Measurements from ENCODE around the gene MAPK8.

MAPK8 gene

DNA sequence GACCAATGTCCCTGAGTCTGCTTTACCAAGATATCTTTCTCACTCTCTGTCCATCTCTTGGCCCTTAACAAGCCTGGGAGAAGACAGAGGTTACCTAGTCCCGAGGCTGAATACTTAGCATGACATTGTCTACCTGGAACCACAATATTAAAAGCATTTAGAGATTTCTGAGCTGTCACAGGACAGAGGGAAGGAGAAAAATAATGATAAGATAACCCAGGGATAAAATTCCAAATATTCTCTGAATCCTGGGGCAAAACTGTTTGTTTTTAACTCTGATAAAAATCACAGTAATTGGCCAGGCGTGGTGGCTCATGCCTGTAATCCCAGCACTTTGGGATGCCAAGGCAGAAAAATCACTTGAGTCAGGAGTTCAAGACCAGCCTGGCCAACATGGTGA is 12.0 kb upstream of the MAPK8 start:
- no peak for DNase-seq

GRCh38 chr10:48296576-48297098 is 9.8 kb upstream of the MAPK8 start:
- no peak for DNase-seq

- DNase-seq, result no peak
Measured at GRCh38 chr10:48299066-48299465, 7.4 kb upstream of the MAPK8 start.

GRCh38 chr10:48299692-48300091 is 6.8 kb upstream of the MAPK8 start:
- DNase-seq, result no peak

DNA sequence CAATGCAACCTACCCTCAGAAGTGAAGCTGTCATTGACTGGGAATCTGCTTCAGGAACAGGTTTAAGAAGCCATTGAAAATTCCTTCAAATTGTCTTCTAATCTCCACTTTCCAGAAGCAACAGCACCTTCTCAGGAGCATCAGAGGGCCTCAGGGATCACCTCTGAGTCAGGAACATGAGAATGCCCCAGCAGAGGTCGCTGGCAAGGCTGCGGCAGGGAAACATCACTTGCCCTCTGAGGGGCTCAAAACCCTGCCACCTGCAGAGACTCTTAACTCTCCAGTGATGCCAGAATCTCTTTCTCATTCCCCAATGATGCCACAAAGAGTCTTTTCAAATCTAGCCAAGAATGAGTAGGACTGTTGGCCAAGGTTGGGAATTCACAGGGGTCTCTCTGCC is 5.9 kb upstream of the MAPK8 start:
- DNase-seq, result no peak

DNA sequence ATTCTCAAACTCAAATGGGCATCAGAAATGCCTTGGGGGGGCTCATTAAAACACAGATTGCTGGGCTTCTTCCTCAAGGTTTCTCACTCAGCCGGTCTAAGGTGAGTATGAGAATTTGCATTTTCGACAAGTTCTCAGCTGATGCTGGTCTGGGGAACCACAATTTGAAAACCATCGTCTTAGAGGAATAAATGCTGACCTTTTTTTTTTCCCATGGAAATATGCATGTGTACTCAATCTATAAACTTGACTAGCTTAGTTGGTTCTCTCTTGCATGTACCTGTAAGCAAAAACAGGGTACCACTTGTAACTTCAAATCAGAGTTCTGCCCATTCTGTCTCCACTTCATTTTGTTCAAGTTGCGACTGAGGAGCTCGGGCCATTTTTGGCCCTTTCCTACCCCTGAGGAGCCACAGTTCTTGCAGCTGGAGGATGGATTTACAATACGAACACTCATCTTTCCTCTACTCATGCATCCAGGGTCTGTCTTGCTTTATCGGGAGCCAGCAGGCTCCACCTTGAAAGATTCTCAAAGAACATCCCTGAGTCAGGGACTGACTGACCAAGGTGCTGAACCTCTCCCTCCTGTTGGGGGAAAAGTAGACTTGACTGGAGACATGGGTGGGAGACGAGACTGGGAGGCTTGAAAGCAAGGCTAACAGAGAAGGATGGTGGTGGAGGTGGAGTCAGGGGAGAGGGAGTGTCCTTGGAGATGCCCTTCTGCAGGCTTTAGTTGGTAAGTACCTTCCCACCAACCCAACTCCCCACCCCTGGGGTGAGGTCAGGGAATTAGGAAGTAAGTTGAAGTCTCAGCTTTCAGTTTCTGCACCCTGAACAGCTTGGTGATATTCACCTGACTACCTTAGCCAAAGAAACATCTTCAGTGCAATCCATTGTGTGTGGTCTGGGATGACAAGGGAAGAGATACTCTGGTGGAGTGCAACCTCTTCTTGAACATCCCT is 3.7 kb upstream of the MAPK8 start:
- no peak for DNase-seq

DNA sequence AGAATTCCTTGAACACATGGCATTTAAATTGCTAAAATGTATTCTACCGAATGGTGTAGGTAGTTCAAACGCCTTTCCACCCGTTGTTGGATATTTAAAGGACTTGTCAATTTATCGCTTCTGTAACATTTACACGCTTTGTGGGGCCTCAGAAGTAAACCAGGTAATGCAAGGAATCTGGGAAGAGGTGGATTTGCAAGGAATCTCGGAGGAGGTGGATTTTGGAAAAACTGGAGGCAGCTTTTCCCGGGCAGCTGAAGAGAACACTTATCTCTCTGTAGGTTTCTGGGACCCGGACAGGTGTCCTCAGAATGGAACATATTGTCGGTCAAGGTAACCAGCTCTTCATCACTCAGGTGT is 592 bp upstream of the MAPK8 start:
- DNase-seq, result no peak

DNA sequence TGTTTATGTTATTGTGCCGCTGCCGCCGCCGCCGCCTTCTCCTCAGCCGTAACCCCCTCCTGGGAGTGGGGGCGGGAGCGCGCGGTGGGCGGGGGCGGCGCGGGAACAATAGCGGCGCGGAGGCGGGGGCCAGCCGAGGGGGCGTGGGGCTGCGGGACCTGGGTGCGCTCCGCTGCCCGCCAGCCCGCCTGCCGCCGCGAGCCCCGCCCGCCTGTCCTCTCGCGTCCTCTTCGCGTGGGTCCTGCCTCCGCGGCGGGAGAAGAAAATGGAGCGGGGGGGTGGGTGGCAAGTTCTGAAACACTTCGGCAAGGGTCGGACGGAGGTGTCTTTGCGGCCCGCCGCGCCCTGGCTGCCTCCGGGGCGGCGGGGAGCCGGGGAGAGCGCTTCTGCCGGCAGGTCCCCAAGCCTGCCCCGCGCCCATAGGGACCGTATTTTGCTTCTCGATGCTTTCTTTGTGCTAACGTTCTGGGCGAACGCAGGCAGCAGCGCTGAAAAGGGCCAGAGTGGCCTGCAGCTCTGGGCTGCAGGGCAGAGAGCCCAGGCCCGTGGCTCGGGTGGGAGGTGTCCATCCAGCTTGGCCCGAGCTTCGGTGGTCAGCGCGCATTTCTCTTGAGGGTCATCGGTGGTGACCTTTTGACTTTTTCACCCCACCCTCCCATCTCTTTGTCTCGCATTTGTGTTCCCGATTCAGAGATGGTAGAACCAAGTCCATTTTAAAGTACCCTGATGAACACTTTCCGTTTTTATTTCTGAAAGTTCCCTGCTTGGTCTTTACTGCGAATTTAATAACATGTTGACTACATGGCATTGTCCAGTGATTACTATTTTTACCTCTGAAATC is 613 bp downstream of the MAPK8 start:
- DNase-seq, result peak; percentile 80

GRCh38 chr10:48307711-48308018 is 1.2 kb downstream of the MAPK8 start:
- DNase-seq, result no peak

- DNase-seq, result peak; percentile 27
Measured at GRCh38 chr10:48309711-48310226, 3.3 kb downstream of the MAPK8 start.

DNA sequence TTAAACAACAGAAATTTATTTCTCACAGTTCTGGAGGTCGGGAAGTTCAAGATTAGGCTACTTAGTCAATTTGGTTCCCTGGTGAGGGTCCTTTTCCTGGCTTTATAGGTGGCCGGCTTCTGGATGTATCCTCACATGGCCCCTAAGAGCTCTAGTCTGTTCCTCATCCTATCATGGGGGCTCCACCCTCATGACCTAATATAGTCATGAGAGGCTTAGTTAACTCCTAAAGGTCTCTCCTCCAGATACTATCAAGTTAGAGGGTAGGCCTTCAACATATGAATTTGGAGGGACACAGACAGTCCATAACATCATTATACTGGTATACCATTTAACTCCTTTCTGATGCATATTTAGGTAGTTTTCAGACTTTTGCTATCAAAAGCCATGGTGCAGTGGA is 7.6 kb downstream of the MAPK8 start:
- DNase-seq, result no peak

GRCh38 chr10:48316236-48316635 is 9.8 kb downstream of the MAPK8 start:
- no peak for DNase-seq

DNA sequence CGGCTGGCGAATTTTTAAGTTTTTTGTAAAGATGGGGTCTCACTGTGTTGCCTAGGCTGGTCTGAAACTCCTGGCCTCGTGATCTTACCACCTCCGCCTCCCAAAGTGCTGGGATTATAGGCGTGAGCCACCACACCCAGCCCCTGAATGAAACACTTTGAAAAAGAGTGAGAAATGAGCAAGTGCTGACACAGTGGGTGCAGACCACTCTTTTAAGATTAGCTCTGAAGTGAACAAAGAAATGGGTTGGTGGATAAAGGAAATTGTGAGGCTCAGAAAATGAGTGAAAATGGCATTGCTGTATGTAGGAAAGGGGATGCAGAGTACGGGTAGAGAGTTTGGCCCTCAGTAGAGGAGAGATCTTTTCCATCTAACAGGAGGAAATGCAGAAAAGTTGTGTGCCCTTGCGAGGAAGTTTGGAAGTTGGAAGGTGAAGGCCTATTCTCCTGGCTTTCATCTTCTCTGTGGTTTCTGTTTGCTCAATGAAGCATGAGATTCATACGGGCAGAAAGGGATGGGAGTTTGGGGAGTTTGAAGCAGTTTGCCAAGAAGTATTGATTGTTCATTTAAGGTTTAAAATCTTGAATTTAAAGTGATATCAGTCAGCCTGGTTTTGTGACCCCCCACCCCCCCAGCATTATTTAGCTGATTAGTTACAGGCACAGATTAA is 11.0 kb downstream of the MAPK8 start:
- DNase-seq, result no peak

- DNase-seq, result no peak
Measured at GRCh38 chr10:48322017-48322416, 15.5 kb downstream of the MAPK8 start.

DNA sequence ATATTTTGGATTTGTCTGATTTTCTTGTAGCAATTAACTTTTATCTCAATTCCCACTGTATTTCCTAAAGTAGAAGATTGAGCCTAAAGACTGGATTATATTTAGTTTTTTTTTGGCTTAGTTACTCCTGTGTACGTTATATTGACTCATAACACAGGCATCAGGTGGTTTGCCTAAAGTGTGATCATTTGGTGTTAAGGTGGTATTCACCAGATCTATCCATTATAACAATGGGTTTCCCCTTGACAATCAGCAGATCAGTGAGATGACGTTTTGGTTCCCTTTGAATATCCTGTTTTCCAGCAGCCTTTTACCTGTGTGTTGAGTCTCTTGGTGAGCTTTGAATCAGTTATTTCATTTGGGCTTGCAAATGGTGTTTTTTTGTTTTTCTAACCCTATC is 18.1 kb downstream of the MAPK8 start:
- DNase-seq, result no peak

- no peak for DNase-seq
Measured at GRCh38 chr10:48330269-48330668, 23.8 kb downstream of the MAPK8 start.

DNA sequence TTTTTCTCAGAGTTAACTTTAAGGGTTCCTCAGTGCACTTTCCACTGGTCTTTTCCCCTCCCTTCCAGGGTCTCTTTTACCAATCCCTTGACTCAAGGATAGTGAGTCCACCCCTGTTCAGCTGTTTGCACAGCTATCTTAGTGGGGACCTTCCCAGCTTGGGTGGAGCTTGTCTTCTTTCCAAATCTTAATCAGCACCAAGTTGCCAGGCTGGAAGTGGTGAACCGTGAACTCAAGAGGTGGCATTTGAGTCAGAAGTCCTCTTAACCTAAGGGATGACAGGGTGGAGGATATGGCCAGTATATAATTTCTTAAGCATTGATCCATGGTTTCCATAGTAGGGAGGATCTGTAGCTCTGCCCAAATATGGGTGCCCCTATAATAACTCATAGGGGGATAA is 25.0 kb downstream of the MAPK8 start:
- no peak for DNase-seq

DNA sequence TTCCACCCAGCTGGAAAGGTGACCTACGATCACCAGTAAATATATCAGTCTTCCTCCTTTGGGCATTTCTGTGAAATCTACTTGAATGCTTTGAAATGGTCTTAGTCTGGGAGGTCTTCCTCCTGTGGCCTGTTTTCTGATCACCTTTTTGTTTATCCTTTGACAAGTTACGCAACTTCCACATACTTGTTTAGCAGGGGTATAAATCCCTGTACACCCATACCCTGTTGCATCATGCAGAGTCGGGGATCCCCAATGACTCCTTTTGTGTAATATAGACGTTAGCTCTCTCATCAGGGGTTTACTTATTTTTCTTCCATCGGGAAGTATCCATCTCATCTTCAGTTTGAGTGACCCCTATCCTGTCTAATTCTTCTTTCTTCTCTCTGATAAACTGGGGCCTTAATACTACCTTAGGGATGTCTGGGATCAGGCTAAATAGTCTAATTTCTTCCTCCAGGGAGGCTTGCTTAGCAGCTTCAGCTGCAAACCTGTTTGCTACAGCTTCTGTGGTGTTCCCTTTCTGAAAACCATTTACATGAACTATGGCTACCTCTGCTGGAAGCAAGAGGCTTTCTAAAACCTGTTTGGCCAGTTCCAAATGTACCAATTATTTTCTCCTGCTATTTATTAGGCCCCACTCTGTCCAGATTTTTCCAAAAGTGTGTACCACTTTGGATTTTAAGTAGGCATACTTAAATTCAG is 25.8 kb downstream of the MAPK8 start:
- DNase-seq, result no peak

GRCh38 chr10:48332871-48333216 is 26.4 kb downstream of the MAPK8 start:
- DNase-seq, result no peak

DNA sequence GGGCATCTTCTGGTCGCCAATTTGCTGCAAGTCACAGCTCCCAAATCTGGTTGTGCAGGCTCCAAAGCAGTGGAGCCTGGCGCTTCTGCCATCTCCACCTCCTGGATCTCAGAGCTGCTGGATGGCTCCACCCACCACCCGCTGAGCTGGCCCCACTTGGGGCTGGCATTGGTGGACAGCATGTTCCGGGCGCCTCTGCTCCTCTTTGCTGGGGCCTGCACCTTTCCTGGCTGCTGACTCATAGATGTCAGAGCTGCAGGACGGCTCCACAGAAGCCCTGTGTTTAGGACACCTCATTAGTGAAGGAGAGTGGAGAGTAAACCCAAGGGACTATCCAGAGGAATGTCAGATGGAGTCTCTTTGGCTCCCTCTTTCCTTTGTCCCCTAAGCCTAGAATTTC is 27.4 kb downstream of the MAPK8 start:
- no peak for DNase-seq

GRCh38 chr10:48335788-48336187 is 29.3 kb downstream of the MAPK8 start:
- no peak for DNase-seq

- DNase-seq, result no peak
Measured at GRCh38 chr10:48336978-48337599, 30.6 kb downstream of the MAPK8 start.

All from CD4-positive, alpha-beta T cell treated with Interleukin-21 for 1 hour (primary cell).